ENCODE data around the gene DFFB.

- TF ChIP-seq CTCF (IDR thresholded peaks at IDR 0.05 in 4 of 5, conservative IDR thresholded peaks at IDR 0.05 in 1 of 5), result no peak
- TF ChIP-seq POLR2A (IDR thresholded peaks at IDR 0.05), result no peak
Observed at GRCh38 chr1:3889936-3890335, 32.7 kb downstream of the DFFB start.
